GM12864 (cell line): ENCODE results near the gene ITPK1.
"Not testable (repeated sequence)": the region's sequence is repeated elsewhere in the genome, so short reads cannot be mapped to it uniquely, and the experiment has no call there.

Source experiments
- DNase-seq: peaks from one replicate; pipeline ENCODE4 v3.0.0-alpha.2; 2011; ENCODE audit warnings: low read depth
- H3K4me3 ChIP-seq: 2 replicates; pipeline ENCODE4 v1.5.1; 2011; ENCODE audit warnings: mild to moderate bottlenecking, low read depth, low read length, control low read depth
- TF ChIP-seq, protein P1 (sequence below): IDR thresholded peaks from 2 replicates; pipeline ENCODE4 v1.5.1; 2011; ENCODE audit warnings: low read depth, mild to moderate bottlenecking, moderate library complexity, low read length, control low read depth, inconsistent platforms; ENCODE audit errors: missing control alignments

Gene ITPK1

DNA sequence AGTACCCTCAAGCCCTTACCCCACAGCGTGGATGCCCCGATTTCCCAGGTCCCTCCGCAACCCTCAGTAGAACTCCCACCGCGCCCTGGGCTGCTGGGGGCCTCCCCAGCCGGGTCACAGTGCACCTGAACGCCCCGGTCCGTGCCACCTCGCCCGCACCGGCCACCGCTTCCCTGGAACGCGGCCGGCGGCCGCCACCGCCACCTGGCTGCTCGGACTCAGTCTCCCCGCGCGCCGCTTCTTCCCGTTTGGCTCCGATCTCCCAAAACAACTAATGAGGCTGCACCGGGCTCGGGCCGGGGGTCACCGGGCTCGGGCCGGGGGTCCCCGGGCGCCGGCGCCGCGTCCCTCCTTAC lies 1.0 kb downstream of the ITPK1 start:
- H3K4me3 ChIP-seq = peak overlapping the region; percentile 78
- TF ChIP-seq, protein P1, sequence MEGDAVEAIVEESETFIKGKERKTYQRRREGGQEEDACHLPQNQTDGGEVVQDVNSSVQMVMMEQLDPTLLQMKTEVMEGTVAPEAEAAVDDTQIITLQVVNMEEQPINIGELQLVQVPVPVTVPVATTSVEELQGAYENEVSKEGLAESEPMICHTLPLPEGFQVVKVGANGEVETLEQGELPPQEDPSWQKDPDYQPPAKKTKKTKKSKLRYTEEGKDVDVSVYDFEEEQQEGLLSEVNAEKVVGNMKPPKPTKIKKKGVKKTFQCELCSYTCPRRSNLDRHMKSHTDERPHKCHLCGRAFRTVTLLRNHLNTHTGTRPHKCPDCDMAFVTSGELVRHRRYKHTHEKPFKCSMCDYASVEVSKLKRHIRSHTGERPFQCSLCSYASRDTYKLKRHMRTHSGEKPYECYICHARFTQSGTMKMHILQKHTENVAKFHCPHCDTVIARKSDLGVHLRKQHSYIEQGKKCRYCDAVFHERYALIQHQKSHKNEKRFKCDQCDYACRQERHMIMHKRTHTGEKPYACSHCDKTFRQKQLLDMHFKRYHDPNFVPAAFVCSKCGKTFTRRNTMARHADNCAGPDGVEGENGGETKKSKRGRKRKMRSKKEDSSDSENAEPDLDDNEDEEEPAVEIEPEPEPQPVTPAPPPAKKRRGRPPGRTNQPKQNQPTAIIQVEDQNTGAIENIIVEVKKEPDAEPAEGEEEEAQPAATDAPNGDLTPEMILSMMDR = no peak

DNA sequence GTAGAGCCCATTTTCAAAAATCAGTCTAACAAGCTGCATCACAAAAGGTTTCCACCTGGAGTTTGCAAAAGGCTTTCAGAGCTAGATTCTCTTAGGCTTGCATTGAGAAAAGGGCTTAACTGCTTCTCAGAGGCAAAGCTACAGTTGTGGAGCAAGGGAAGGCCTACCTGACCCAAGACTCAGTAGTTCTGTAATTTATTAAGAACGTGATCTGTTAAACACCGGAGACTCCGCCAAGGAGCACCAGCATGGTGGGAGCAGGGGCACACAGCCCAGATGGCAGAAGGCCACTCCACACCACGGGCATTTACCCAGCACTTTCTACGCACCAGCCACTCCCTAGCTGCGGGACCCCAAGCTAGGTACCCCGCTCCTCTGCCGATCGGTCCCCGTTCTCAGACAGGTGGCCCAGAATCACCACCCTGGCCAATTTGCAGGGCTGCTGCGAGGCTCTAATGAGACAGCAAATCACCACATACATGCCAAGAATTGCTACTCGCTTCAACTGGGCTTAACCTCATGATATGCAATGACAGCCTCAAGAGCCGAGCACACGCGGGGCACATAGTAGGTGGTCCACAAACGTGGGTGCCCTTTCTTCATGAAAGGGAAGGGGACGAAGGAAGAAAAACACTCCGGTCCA lies 1.5 kb downstream of the ITPK1 start:
- peak overlapping the region; percentile 78 for H3K4me3 ChIP-seq
- TF ChIP-seq, protein P1 = no peak
- no peak for DNase-seq

More for the DNA sequence above, 1.0 kb downstream of the ITPK1 start:
- no peak for DNase-seq

DNA sequence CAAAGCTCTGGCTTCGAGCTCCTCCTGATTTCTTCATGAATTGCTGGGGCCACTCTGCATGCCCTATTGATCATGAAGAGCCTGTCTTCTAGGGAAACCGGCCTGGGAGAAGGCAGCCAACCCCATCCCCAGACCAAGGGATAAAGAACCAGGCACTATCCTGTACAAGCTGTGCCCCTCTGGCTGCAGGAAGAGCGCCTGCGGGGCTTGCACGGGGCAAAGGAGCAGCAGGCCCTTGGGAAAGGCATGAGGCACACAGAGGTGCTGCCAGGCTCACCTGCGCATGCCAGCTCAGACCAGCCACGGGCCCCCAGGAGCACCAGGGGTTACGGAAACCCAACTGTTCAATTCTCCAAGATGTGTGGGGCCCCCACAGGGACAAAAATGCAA lies 2.1 kb downstream of the ITPK1 start:
- TF ChIP-seq, protein P1 = no peak
- H3K4me3 ChIP-seq = peak overlapping the region; percentile 78
- no peak for DNase-seq

DNA sequence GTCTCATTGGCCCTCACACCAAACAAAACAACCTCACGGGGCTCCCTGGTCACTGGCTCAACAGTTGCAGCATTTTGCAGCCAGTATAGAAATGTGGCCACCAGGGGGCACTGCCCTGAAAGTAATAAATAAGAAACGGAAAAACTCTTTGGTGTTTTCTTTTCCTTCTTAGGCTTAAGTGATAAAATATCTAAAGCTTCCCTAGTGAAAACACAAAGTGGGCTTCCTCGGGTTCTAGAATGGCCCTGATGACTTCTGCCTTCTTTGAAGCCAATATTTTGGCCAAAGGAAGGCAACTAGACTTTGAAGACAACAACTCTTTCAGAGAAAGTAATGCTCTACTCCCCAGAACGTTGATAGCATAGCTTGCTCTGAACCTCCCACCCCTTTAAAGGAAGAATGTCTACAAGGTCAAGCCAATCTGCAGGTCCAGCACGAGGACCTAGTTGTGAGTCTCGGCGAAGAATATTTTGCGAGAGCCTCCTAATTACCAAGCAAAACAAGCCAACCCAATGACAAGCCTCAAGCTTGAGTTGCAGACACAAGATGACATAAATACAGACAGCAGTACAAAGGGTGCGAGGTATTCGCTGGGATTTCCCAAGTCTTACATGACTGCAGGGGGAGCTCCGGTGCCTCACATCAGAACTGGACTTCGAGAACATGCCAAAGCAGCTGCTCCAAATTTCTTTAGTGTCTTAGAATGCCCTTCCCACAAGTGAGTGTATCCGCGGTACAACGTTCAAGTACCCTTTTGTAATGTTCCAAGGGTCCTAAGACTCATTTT lies 2.6 kb downstream of the ITPK1 start:
- no peak overlapping the region for H3K4me3 ChIP-seq
- TF ChIP-seq, protein P1 = peak; percentile 70
- peak; percentile 62 for DNase-seq

DNA sequence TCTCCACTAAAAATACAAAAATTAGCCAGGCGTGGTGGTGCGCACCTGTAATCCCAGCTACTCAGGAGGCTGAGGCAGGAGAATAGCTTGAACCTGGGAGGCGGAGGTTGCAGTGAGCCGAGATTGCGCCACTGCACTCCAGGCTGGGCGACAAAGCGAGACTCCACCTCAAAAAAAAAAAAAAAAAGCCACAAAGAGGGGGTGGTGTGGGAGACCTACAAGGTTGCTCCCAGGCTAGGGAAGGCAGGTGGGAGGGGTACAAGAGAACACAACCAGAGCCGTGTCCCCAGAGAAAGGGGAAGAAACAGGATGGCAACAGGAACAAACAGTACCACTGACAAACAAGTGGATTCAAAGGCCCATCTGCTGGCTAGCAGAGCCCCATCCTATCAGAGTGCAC lies 4.2 kb downstream of the ITPK1 start:
- not testable (repeated sequence) for H3K4me3 ChIP-seq, DNase-seq

DNA sequence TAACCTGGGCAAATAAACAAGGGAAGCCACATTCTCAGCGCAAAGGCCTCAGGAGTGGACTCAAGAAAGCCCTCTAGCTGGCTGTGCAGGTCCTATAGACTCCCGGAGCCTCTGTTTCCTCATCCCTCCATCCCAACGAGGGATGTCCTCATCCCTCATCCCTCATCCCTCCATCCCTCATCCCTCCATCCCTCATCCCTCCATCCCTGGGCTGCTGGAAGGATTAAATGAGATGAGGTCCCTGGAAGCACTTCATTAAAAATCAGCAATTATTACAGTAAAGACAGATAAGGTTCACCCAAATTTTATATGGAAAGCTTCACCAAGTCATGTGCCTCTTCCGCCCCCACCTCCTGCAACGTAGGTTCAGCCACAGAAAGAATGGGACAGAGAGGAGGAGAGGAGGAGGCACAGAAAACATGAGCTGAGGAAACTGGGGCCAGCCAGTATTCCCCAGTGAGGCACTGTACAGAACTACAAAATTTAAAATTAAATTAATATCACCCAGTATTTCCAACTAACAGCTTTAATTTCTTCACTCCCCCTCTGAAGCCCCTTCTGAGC lies 4.8 kb downstream of the ITPK1 start:
- no peak overlapping the region for H3K4me3 ChIP-seq
- no peak for DNase-seq
- TF ChIP-seq, protein P1 = no peak

DNA sequence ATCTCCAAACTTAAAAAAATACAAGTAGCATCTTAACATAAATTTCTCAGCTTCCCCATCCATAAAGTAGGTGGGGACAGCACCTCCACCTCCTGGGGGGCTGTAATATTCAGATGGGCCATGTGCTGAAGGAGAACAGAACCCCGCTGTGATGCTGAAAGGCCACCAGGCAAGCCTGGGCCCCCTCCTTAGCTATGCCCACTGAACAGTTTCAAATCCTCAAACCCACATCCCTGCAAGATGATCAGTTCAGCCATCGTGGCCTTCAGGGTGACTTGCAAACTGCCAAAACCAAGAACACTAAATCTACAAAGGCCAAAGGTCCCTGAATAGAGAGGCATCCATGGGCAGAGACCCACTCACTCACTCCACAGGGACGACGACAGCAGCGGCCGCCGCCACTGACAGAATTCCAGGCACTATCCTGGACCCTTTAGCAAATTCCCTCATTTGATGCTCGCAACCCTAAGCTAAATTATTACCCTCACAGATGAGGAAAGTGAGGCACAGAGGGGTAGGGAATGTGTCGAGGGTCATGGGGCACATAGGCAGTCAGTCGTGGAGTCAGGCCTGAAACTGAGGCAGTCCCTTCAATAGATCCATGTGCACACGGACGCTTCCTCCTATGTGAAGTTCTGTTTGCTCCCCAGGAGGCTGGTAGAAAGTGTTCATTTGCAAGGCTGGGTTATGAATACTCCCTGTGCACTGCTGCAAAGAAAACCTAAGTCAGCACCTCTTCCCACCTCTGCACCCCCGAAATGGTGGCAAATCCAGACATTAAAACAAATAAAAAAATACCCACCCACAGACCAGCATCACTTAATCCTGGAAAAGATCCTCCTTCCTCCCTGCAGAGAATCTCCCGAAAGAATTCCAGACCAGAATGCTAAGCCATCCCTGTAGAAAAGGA lies 5.9 kb downstream of the ITPK1 start:
- no peak overlapping the region for H3K4me3 ChIP-seq
- TF ChIP-seq, protein P1 = no peak
- DNase-seq = no peak
